Activated T-helper 1 cell treated with anti-CD3 and anti-CD28 coated beads, Interleukin-12 subunit alpha, Interleukin-12 subunit beta, Interleukin-2, Interleukin-4 antibody, amounts not matched to agents 30 ng/mL and 10 ng/mL and 1 ng/mL, durations not matched to agents 14 hours and 24 hours and 36 hours (primary cell): Measurements from ENCODE around the gene SUN1. TPM values are rescaled to one million over a fixed set of nuclear protein-coding genes. Genes with fewer than 3 reads are reported as not detected.

ENCODE experiments used
- DNase-seq: peaks from one replicate; pipeline ENCODE4 v3.0.0; 2021; ENCODE audit warnings: low spot score
- H3K27ac Mint-ChIP-seq: one replicate; pipeline ENCODE4 v1.8.0; 2021; ENCODE audit warnings: mild to moderate bottlenecking, mixed read lengths
- H3K27me3 Mint-ChIP-seq: one replicate; pipeline ENCODE4 v1.8.0; 2022; ENCODE audit warnings: mild to moderate bottlenecking, moderate library complexity, mixed read lengths; ENCODE audit not compliant: insufficient read depth
- H3K36me3 Mint-ChIP-seq: one replicate; pipeline ENCODE4 v1.8.0; 2021; ENCODE audit warnings: low read depth, mixed read lengths
- H3K4me1 Mint-ChIP-seq: one replicate; pipeline ENCODE4 v1.8.0; 2021; ENCODE audit warnings: low read depth, mixed read lengths
- H3K4me3 Mint-ChIP-seq: one replicate; pipeline ENCODE4 v1.8.0; 2021; ENCODE audit warnings: mild to moderate bottlenecking, moderate library complexity, mixed read lengths
- H3K9me3 Mint-ChIP-seq: one replicate; pipeline ENCODE4 v1.8.0; 2021; ENCODE audit warnings: mixed read lengths
- intact Hi-C: fragments of 100-400 bp; cut with micrococcal nuclease; formaldehyde crosslinking; loops from one replicate; pipeline ENCODE4 v1.15.1; 2024
- total RNA-seq: library from RNA; stranded (reverse); gene quantifications from 2 replicates; pipeline ENCODE4 v1.2.3, GENCODE V29; 2022

SUN1 gene
- total RNA-seq, 1 donor from 2014 or later = 76.4 TPM

DNA sequence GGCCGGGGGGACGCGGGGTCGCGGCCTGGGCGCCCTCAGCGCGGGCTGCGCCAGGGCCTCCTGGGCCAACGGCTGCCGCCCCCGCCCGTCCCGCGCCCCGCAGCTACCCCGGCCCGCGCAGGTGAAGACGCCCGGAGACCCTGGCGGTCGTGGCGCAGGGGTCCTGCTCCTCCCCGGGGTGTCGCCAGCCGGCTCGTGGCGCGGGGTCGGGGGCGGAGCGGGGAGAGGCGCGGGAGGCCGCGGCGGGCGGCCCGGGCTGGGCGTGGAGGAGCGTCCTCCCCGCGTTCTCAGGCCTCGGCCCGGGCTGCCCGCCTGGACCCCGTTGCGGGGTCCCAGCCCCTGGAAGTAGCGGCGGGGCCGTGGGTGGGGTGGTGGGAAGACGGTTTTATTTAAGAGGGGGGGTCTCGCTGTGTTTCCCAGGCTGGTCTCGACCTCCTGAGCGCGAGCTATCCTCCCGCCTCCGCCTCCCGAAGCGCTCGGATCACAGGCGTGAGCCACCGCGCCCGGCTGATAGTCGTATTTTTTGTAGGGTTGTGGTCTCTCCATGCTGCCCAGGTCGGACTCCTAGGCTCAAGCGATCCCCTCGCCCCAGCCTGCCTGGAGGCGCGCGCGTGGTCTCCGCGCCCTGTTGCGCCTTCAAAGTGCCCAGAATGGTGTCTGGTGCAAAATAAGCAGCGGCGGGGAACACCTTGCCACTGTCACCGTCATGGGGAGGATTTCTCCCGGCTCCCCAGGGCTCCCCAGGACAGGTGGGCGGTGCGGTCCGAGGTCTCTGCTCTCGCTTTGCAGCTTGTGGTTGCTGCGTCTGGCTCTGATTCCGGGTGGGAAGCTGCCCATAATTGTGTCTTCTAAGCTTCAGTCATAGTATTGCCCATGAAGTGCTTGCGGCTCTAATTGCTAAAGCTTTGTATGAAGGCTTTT, 15.3 kb upstream of the SUN1 start:
- H3K27me3 Mint-ChIP-seq = peaks cover 17% of the 10 kb centered on the region
- H3K9me3 Mint-ChIP-seq = no peaks in the 10 kb centered on the region
- peak; percentile 17 for DNase-seq
- intact Hi-C loops = loop anchor here (1.0 to 5.0 kb wide), 5 partner anchors 14 to 215 kb away; partner anchors contain the start of gene COX19
- H3K36me3 Mint-ChIP-seq = peaks cover 18% of the 10 kb centered on the region
- peak overlapping the region; percentile 96 for H3K4me3 Mint-ChIP-seq
- H3K27ac Mint-ChIP-seq = peak overlapping the region; percentile 86
- H3K4me1 Mint-ChIP-seq = peaks cover 52% of the 10 kb centered on the region

DNA sequence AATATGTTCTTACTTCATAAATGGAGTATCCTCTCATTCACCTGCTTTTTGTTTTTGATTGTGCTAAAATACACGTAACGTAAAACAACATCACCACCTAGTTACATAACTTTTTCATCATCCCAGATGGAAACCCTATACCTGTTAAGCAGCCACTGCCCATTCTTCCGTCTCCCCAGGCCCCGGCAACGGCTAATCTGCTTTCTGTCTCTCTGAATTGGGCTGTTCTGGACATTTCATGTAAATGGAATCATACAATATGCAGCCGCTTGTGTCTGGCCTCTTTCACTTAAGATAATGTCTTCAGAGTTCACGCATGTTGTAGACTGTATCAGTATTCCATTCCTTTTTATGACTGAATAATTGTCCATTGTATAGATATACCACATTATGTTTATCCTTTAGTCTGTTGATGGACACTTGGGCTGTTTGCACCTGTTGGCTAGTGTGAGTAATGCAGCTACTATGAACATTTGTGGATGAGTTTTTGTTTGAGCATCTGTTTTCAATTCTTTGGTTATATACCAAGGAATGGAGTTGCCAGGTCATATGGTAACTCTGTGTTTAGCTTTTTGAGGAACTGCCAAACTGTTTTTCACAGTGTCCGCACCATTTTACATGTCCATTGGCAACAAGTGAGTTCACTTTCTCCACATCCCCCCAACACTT, 14.1 kb upstream of the SUN1 start:
- no peak for DNase-seq
- intact Hi-C loops = loop anchor here (5.0 kb wide), 1 partner anchor 216 kb away; no protein-coding TSS in a partner anchor
- H3K27ac Mint-ChIP-seq = peak overlapping the region; percentile 50
- peaks cover 19% of the 10 kb centered on the region for H3K36me3 Mint-ChIP-seq
- no peaks in the 10 kb centered on the region for H3K9me3 Mint-ChIP-seq
- peaks cover 15% of the 10 kb centered on the region for H3K27me3 Mint-ChIP-seq
- H3K4me3 Mint-ChIP-seq = peak overlapping the region; percentile 96
- H3K4me1 Mint-ChIP-seq = peaks cover 41% of the 10 kb centered on the region

DNA sequence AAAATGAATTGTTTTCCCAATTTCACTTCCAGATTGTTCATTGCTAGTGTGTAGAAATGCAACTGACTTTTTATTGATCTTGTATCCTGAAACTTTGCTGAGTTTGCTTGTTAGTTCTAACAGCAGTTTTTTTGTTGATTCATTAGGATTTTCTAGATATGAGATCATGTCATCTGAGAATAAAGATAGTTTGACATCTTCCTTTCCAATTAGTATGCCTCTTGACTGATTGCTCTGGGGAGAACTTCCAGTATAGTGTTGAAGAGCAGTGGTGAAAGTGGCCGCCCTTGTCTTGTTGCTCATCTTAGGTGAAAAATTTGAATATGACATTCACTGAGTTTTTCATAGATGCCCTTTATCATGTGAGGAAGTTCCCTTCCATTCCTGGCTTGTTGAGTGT, 11.9 kb upstream of the SUN1 start:
- Mint-ChIP-seq H3K27me3 (peaks cover 1% of the 10 kb centered on the region), H3K27ac (no peak overlapping the region), H3K9me3 (no peaks in the 10 kb centered on the region), H3K4me1 (peaks cover 32% of the 10 kb centered on the region), H3K36me3 (peaks cover 24% of the 10 kb centered on the region), H3K4me3 (no peak overlapping the region)
- no peak for DNase-seq
- intact Hi-C loops = no loop called here

DNA sequence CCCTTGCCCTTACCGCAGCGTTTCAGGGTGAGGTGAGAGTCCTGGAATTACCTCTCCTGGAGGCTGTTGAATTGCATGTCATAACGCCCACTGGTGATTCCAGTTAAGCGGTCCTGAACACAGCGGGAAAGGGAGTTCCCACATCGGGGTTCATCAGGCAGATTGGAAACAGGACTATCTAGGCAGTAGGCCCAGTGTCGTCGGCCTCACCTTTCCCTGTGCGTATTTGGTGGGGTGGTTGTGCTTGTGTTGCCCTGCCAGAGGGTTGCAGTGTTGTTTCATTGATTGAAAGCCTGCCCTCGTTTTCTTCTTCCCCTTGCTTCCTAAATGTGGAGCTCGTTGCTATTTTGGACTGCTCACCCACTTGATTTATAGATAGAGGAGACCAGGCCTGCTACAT, 10.6 kb upstream of the SUN1 start:
- DNase-seq = no peak
- Mint-ChIP-seq H3K4me3 (no peak overlapping the region), H3K4me1 (peaks cover 32% of the 10 kb centered on the region), H3K27me3 (no peaks in the 10 kb centered on the region), H3K9me3 (no peaks in the 10 kb centered on the region), H3K36me3 (peaks cover 25% of the 10 kb centered on the region), H3K27ac (no peak overlapping the region)
- intact Hi-C loops = no loop called here

DNA sequence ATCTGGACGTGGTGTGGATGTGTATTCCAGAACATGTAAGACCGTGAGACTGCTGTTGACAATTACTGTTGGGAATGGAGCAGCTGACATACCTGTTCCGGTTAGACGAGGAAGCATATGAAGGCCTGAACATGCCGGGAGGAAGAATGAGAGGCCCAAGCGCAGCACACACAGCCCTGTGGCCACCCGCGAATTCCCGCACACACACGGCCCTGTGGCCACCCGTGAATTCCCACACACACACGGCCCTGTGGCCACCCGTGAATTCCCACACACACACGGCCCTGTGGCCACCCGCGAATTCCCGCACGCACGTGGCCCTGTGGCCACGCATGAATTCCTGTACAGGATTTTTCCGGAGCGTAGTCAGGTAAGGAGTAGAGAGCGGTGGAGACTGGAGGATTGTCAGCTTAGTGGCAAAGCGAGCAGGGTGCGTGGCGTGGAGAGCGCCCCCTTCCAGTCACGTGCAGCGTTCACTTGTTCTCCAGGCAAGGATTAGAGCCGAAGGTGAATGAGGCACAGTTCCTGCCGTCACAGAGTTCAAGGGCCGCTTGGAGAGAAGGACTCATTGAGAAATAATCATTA, 9.5 kb upstream of the SUN1 start:
- Mint-ChIP-seq H3K9me3 (no peaks in the 10 kb centered on the region), H3K27ac (no peak overlapping the region), H3K4me3 (no peak overlapping the region), H3K27me3 (no peaks in the 10 kb centered on the region), H3K36me3 (peaks cover 24% of the 10 kb centered on the region), H3K4me1 (peaks cover 24% of the 10 kb centered on the region)
- intact Hi-C loops = no loop called here
- DNase-seq = no peak

DNA sequence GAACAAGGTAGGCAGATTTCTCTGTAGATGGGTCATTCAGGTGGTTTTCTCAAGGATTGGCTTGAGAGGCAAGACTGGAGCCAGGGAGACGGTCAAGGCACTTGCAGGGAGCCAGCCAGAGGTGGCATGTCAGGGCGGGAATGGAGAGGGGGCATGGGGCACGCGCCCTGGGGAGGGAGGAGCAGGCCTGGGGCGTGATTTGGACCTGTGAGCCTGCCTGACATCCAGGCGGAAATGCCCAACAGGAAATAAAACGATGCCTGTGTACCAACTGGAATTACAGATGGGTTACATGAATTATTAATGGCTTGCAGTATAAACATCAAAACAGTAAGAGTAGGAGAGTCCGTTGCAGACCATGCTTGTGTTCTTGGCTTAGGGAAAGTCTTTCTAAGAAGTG, 8.6 kb upstream of the SUN1 start:
- intact Hi-C loops = no loop called here
- H3K27me3 Mint-ChIP-seq = no peaks in the 10 kb centered on the region
- no peaks in the 10 kb centered on the region for H3K9me3 Mint-ChIP-seq
- H3K27ac Mint-ChIP-seq = no peak overlapping the region
- DNase-seq = no peak
- H3K36me3 Mint-ChIP-seq = peaks cover 16% of the 10 kb centered on the region
- no peak overlapping the region for H3K4me3 Mint-ChIP-seq
- H3K4me1 Mint-ChIP-seq = peaks cover 15% of the 10 kb centered on the region

DNA sequence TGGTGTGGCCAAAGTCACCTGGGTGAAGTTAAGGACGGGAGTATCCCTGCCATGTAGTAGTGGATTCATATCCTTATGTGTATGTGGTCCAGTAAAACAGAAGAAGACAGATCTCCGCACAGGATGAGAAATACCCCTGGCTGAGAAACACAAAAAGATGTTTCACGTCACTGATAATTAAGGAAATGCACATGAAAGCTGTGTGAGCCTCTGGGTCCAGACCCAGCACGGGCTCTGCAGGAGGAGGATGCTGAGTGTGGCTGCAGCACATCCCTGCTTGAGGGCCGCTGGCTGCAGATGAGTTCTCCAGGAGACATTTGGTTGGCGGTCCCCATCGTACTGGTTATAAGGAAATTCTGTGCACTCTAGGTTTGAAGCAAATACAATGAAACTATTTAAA, 8.2 kb upstream of the SUN1 start:
- H3K27ac Mint-ChIP-seq = no peak overlapping the region
- no peaks in the 10 kb centered on the region for H3K9me3 Mint-ChIP-seq
- no peak for DNase-seq
- H3K36me3 Mint-ChIP-seq = peaks cover 15% of the 10 kb centered on the region
- intact Hi-C loops = no loop called here
- no peaks in the 10 kb centered on the region for H3K27me3 Mint-ChIP-seq
- no peak overlapping the region for H3K4me3 Mint-ChIP-seq
- H3K4me1 Mint-ChIP-seq = peaks cover 13% of the 10 kb centered on the region

DNA sequence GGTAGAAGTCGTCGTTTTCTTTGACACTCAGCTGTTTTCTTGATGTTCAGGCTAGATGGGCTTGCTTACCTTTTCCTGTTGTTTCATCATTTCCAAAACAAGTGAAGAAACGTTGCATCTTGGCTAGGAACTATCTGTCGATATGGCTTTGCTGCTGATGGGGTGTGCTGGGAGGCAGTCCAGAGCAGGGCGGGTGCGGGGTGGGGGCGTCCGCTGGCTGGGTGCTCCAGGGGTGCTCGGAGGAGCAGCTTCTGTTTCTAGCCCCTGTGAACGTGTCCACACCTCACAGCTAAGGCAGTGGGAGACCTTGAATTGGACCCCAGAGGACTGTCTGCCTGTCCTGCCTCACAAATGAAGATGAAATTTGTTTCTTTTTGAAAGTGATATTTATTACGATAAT, 7.6 kb upstream of the SUN1 start:
- H3K9me3 Mint-ChIP-seq = no peaks in the 10 kb centered on the region
- peaks cover 10% of the 10 kb centered on the region for H3K4me1 Mint-ChIP-seq
- intact Hi-C loops = no loop called here
- H3K36me3 Mint-ChIP-seq = peaks cover 12% of the 10 kb centered on the region
- no peak overlapping the region for H3K4me3 Mint-ChIP-seq
- no peaks in the 10 kb centered on the region for H3K27me3 Mint-ChIP-seq
- H3K27ac Mint-ChIP-seq = no peak overlapping the region
- no peak for DNase-seq

DNA sequence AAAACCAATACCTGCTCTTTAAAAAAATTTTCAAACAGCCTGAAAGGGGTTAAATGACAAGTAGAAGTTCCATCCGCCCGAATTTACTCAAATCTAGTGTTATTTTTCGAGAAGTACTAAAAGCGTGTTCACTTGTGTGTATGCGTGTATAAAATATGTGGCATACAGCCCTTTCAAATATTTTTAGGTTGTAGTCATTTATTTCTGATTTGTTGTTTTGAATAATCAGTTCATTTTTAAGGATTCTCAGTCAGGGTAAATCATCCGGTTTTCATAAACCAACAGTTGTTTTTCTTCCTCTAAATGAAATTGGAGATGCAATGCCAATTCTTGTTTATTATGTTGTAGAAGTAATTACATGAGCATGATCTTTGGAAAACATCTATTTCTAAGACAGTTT, 6.9 kb upstream of the SUN1 start:
- Mint-ChIP-seq H3K36me3 (peaks cover 12% of the 10 kb centered on the region), H3K9me3 (no peaks in the 10 kb centered on the region), H3K27ac (no peak overlapping the region), H3K27me3 (no peaks in the 10 kb centered on the region), H3K4me3 (no peak overlapping the region), H3K4me1 (peaks cover 9% of the 10 kb centered on the region)
- intact Hi-C loops = no loop called here
- no peak for DNase-seq

DNA sequence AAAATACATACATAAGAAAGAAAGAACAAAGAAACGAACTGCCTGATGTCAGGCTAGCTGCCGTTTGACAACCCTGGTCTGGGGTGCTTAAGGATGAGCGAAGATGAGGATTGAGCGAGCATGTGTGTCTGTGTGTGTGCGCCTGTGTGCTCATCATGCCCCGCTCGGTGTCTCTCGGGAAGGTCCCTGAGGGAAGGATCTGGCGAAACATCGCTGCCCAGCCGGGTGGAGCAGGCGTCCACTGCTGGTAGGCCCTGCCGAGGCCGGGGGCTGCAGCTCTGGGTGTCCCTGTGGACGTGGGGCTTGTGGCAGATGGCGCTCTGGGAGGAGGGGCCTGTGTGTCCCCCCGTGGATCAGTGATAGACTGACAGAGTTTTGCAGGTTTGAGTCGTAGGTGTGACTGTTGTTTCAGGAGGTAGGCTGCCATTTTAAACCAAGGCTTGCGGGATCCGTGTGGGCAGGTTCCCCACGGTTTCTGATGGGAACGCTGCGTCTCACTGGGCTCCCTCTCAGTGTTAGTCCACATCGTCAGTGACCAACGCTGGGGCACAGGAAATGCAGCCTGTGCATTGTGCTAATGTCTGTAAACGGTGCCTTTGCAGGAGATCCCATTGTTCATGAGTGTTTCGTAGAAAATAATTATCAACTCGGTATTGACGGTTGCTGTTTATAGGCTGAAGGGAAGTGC, 5.9 kb upstream of the SUN1 start:
- Mint-ChIP-seq H3K27ac (no peak overlapping the region), H3K4me1 (peaks cover 13% of the 10 kb centered on the region), H3K36me3 (peaks cover 9% of the 10 kb centered on the region), H3K9me3 (no peaks in the 10 kb centered on the region), H3K4me3 (no peak overlapping the region), H3K27me3 (no peaks in the 10 kb centered on the region)
- no peak for DNase-seq
- intact Hi-C loops = no loop called here

DNA sequence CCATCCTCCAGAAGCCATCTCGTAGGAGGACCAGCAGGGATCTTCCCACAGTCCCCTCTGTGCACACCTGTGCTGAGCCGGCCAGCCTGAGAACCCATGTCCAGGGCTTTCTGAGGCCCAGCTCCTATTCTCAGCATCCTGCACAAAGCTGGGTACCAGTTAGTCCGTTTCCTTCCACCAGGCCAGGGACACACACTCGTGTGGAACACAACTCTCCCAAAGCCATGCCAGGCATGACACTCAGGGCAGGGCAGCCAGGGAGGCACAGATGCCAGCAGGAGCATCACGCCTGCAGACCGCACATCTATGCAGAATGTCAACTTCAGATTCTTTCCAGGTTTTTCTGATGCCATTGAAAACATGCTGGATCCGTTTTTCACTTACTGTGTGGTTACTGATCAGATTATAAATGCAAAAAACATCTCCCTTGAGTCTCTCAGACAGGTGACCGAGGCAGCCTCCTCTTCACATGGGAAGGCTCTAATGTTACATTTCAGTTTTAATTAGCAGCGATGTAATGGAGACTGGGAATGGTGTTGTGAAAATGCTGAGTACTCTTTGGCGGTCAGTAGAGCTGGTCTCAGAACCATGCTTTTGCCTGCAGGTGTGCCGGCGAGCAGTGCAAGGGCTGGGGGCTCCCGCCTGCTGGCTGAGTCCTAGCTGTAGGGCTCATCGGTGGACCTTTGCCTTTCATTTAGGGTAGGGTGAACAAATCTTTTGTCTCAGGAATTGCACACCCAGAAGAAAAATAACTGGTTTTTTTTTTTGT, 3.3 kb upstream of the SUN1 start:
- Mint-ChIP-seq H3K4me1 (peaks cover 30% of the 10 kb centered on the region), H3K9me3 (no peaks in the 10 kb centered on the region)
- intact Hi-C loops = no loop called here

DNA sequence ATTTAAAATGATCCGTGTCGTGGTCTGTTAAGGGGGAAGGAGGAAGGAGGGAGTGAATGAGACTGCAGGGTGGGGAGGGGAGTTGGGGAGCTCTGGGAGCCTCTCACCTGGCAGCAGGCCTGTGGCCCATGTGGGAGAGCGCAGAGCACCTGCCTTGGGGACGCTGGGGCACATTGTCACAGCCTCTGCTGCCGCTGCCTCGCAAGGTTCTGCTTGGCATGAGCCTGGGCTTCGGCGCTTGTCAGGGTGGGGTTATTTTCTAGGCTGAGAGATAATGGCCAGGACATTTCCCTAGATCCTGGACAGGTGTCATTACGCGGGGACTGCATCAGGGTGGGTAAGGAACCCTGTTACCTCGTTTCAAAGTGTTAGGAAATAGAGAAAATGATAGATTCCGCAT, 2.2 kb upstream of the SUN1 start:
- no peaks in the 10 kb centered on the region for H3K27me3 Mint-ChIP-seq
- no peak for DNase-seq
- H3K9me3 Mint-ChIP-seq = no peaks in the 10 kb centered on the region
- peaks cover 10% of the 10 kb centered on the region for H3K36me3 Mint-ChIP-seq
- H3K4me3 Mint-ChIP-seq = no peak overlapping the region
- H3K4me1 Mint-ChIP-seq = peaks cover 30% of the 10 kb centered on the region
- intact Hi-C loops = loop anchor here (5.0 kb wide), 2 partner anchors 103 to 228 kb away; partner anchors contain the start of genes DNAAF5 and PRKAR1B
- H3K27ac Mint-ChIP-seq = no peak overlapping the region

More for the DNA sequence above, 3.3 kb upstream of the SUN1 start:
- H3K4me3 Mint-ChIP-seq = no peak overlapping the region
- no peak for DNase-seq
- no peak overlapping the region for H3K27ac Mint-ChIP-seq
- no peaks in the 10 kb centered on the region for H3K27me3 Mint-ChIP-seq
- peaks cover 10% of the 10 kb centered on the region for H3K36me3 Mint-ChIP-seq
